HG03066 (cell line): ENCODE results near the gene MGAT3.
"Not testable (repeated sequence)": the region's sequence is repeated elsewhere in the genome, so short reads cannot be mapped to it uniquely, and the experiment has no call there.

Experiments
- ATAC-seq: cut with Tn5 transposase; IDR thresholded peaks from one replicate; pipeline ENCODE4 v1.9.1; 2021; ENCODE audit warnings: low read depth; ENCODE audit not compliant: unreplicated experiment

MGAT3 gene

DNA sequence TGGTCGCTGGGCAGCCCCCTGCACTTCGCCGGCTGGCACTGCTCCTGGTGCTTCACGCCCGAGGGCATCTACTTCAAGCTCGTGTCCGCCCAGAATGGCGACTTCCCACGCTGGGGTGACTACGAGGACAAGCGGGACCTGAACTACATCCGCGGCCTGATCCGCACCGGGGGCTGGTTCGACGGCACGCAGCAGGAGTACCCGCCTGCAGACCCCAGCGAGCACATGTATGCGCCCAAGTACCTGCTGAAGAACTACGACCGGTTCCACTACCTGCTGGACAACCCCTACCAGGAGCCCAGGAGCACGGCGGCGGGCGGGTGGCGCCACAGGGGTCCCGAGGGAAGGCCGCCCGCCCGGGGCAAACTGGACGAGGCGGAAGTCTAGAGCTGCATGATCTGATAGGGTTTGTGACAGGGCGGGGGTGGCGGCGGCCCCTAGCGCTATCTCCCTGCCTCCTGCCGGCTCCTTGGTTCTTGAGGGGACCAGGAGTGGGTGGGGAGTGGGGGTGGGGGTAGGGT is 31.8 kb downstream of the MGAT3 start:
- ATAC-seq: no peak

DNA sequence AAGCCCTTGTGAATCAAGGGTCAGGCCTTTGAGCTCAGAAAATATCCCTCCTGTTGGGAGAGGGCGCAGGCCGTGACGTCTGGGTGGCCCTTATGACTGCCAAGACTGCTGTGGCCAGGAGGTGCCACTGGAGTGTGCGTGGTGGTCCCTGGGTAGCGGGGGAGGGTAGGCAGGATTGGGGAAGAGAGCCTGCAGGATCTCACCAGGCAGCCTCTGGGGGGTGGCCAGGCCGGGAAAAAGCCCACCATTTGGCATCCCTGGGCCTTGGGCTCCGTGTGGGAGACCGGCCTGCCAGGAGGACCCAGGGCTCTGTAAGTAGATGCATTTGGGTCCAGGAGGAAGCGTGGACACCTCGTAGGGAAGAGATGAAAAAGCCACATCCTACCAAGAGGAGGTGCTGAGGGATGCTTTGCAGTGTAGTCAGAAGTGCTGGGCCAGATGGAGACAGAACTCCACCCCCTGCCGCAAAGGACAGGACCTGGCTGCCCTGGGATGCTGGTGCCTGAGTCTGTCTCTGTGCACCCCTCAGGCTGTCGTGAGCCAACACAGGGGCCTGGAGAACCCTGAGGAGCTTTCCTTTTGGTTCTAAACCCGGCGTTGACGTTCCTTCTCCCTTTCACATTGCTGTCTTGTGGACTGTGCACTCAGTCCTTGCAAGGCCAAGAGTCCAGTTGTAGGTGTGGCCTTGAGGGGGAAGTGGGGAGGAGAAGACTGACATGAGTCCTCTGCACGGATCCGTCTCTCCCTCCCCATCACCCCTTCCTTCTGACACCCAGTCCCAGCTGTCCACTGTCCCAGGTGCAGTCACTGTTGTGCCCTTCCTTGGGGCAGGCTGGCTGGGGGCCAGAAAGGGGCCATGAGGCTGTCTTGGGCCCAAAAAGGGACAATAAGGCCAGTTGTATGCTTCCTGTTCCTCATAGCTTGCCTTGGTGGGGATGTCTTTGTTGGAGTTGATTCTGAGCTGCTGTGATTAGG is 32.6 kb downstream of the MGAT3 start:
- ATAC-seq: no peak

DNA sequence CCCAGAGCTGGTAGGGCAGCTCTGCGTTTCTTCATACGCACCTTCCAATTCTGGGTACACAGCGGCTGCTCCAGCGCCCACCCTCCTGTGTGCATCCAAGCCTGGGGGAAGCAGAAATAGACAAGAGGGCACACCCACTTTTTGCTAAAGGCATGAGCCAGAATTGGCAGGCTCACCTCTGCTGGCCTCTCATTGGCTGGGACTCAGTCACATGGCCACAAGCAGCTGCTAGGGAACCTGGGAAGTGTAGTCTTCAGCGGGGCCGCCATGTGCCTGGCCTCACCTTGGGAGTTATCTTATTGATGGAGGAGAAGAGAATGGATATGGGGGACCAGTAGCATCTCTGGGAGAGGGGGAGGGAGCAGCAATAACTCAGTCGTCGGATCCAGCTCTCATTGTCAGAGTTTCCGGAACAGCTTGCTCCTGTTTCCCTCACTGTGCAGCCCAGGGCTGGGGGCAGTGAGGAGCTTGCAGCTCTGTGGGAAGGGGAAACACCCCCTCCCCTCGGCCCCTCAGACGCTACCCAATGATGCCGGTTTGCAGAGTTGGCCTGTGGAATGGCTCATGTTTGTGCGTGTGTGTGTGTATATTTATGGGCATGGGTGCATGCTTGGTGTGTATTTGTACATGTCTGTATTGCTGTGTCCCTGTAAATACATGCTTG is 33.5 kb downstream of the MGAT3 start:
- peak; percentile 76 for ATAC-seq

DNA sequence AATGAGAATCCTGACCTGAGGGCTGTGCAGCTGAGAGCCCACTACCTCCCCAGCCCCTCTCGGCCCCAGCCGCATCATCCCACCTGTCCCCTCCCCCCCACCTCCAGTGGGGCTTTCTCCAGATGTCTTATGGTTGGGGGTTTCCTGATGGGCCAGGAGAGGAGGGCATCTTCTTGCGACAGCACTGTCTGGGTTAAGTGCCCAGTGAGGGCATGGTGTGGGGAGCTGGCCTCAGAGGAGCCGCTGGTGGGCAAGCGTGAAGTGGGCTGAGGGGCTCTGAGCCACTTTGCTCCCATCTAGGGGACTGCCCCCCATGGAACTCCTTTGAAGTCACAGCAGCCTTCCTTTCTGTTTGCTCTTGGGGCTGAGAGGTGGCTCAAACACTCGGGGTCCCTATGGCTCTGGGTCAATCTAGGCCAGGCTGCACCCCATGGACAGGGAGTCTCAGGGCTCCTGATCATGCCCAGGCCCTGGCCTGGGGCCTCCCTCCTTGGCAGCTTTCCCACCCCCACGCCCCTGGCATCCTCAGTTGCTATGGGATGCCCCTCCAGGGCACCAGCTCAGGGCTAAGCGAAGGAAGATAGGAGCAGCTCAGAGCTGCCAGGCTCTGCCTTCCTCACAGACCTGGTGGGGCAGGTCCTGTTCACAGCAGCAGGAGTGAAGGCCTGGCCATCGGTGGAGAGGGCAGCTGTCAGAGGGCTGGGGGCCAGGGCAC is 34.3 kb downstream of the MGAT3 start:
- ATAC-seq: no peak

DNA sequence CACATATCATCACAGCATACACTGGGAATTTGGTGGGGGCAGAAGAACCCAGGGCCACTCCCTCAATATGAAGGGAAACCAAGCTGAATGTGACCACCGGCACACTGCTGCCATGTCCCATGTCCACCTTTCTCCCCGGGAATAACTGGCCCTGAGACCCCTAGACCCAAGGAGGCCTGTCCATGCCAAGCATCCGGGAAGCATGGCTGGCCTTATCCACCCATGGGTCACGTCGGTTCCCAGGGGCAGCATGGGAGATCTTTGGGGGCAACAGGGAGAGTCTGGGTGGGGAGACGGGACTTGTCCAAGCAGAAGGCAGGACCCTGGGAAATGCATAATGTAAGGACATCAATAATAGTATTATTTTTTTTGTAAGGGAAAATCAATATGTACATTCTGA is 34.9 kb downstream of the MGAT3 start:
- ATAC-seq: no peak

DNA sequence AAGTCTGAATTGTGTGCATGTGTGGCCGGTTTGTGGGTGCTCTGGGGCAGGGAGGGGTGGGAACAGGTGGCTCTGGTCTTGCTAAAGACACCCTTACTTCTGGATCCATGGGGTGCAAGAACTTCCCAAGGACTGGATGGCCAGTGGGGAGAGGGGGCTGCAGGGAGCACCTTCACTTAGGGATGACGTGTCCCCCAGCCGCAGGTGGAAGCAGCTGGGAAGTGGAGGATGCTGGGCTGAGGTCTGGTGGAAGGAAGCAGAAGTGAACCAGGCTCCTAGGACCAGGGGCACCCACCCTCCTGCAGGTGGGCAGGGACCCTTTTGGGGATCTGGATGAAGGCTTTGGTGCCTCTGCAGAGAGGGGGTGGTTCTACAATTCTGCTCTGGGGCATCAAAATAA is 35.4 kb downstream of the MGAT3 start:
- no peak for ATAC-seq

DNA sequence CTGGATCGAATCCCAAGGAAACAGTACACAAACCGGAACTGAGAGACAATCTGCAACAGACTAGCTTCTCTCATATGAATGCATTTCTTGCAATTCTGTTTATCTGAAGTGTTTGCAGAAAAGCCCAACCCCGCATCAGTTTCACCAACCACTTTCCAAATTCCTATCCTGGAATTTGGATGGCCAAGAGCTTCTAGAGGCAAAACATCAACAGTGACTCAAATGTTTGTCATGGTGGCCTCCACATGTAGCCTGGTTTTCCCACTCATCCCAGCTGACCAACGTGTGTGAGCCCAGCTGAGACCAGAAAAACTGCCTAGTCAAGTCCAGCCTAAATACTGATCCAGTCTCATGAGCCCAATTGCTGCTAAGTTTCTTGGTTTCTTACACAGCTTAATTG is 36.9 kb downstream of the MGAT3 start:
- no peak for ATAC-seq

DNA sequence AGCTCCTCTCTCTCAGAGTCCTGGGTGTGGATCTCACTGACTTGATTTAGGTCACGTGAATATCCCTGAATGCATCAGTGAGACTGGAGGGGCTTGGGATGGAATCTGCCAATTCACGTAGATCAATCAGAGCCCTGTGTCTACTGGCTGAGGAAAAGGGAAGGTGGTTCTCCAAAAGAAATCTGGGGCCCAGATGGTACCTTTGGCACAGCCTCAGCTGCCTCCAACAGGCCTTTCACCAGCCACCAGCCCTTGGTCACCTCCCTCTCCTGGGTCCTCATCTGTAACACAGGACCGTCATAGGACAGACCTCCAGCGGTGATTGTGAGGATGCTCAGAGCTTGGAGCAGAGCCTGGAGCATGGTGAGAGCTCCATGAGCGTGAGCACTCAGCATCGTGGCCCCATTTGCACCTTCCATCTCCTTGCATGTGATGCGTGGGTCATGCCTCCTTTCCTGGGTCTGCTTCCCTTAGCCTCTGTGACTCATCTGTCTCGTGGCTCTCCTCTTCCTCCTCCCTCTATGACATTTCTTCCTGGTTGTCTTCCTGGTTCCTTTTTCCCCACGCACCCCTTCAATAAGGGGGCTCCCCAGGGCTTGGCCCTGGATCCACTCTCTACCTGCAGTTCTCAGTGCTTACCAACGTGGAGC is 37.8 kb downstream of the MGAT3 start:
- ATAC-seq: no peak

DNA sequence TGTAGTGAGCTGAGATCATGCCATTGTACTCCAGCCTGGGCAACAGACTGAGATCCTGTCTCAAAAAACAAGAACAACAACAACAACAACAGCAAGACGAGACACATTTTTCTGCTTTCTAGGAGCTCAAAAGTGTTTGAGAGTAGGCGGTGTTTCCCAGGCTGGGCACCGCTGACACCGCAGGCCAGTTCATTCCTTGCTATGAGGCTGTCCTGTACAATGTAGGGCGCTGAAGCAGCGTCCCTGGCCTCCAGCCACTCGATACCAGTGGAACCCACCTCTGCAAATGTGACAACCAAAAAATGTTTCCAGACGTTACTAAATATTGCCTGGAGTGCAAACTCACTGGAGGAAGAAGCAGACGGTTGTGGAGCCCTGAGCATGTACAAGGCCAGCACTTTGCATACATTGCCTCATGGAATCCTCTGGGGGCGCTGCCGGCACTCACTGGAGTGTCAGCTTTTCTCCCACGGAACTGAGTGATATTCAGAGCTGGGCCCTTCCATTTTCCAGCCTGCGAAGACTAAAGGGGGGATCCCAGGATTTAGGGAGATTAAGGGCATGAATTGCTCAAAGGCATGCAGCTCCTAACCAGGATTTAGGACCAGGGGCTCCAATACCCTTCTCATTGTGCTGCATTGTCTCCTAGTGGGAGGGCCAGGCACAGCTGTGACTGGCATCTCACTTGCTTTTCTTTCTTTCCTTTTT is 39.5 kb downstream of the MGAT3 start:
- no peak for ATAC-seq

DNA sequence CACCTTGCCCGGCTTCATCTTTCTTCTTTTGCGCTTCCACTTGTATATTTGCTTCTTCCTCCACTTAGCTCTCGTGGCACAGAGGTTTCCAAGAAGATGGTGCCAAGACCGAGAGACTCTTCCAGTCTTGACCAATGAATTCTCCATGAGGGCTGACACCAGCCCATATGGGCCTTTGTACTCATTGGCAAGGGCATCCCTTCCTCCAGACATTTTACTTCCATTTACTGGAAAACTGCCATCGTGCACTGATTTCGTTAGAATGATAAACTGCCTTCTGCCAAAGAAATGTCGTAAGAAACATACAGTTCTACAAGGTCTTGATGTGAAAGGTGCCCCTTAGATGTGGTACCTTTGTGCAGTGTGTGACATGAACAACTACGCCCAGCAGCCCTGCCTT is 40.6 kb downstream of the MGAT3 start:
- ATAC-seq: no peak

DNA sequence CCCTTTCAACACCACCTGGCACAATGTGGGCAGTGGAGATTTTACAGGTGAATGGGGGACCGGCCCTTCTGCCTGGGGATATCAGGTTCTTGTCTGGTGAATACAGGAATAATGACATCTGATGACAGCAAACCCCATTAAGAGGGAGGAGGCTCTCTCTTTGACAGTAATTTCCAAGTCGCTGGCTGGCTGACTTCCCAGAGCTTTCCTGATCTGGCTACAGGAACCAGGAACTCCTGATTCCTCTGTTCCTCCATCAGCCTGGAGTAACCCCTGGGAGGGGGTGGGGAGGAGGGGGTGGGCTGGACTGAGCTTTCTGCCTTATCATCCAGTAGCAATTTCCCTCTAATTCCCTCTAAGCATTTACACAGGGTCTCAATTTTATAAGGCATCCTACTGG is 41.6 kb downstream of the MGAT3 start:
- ATAC-seq: no peak

DNA sequence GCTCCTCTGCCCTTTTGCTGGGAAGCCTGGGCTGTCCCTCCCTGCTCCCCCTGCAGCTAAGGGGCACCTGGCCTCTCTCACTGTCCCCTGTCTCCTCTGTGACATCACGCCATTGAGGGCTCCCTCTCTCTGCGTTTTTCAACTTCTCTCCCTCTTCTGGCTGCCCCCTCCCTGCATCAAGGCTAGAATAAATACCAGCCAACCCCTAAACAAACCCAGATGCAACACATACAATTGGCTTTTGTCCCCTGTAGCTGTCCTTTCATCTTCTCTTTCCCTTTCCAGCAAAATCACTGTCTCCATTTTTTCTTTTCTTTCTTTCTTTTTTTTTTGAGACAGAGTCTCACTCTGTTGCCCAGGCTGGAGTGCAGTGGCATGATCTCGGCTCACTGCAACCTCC is 42.0 kb downstream of the MGAT3 start:
- no peak for ATAC-seq

DNA sequence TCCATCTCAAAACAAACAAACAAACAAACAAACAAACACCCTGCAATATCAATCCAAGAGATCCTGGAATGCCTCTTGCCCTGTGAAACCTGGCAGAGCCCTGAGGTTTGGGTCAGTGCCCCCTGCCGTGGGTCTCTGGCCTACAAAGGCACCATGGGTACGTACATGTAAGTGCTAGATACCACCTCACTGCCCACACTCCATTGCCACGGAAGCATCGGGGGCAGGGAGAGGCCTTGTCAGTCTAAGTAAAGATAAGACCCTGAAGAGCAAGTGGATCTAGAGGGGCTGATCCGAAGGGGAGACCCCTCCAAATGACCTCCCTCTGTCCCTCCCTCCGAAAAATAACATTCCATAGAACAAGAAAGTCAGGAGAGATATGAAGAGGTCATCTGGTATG is 43.3 kb downstream of the MGAT3 start:
- ATAC-seq: no peak

DNA sequence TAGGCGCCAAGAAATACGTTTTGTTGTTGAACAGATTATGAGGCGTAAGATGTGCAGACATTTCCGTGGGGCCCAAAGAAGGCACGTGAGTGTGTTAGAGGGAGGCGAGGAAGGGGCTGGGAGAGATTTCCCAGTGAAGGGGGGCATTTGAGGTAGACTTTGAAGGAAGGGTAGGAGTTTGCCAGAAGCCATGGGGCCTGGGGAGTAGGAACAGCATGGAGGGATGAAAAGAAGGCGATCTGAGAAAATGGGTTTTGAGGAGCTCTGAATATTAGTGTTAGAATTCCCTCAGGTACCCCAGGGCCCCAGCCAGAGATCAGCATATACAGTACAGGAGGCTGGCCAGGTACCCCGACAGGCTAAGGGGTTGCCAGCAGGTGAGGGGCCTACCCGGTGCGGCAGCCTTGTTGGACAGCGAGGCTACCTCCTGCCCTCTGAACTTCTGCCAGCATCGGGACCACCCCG is 44.9 kb downstream of the MGAT3 start:
- no peak for ATAC-seq

DNA sequence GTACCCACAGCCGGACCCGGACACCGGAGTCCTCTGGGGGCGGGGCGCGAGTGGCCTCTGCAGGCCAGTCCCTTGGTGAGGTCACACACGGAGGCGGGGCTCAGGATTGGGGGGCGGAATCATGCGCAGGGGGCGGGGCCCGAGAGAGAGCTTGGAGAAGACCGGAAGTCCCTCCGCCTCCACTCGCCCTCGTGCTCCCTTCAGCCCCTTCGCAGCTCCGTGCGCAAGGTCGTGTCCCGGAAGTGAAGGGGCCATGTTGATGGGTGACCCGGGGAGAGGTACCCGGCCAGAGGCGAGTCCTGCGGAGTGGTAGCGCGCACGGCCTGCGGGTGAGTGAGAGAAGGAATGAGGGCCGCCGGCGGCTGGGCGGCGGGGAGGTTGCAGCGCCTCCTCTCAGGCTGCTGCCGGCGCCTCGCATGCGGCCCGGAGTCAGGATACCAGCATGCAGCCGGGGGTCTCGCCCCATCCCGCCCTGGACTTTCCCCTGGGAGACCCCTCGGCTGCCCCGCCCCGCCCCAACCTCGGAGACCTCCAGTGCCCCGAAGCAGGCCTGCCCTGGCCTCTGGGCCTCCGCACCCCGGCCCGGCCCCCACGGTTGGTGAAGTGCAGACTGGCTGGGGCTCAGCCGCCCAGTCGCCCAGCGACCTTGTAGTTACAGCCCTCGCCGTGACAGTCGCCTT is 45.4 kb downstream of the MGAT3 start, which contains the start of gene MIEF1:
Gene MIEF1 (plus strand): TSS at position 182 of the 680 bp plus-strand sequence. CDS start 9,005 bp downstream, outside the sequence.
- ATAC-seq: peak; percentile 87

DNA sequence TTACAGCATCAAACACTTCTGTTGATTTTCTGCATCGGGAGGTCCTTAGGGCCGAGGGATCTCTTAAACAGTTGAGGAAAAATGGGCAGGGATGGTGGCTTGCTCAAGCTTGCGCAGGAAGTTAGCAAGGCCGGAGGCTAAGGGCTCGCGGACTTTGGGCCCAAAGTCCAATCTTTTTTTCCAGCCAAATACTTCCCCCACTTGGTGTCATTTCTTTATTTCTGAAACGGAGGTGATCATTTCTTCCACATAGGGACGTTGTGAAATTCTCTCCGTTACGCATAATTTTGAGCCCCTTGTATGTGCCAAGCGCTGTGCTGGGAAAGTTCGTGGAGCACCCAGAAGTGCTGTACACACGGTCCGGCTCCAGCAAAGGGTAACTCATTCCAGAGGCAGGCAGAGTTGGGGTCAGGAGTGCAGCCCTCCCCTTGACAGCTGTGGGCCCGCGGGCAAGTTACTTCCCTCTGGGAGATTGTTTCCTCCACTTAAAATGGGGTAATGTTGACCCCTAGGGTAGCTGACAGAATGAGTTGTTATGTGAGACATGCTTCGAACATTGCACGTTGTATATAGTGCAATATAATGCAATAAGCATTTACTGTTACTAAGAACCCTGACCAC is 46.1 kb downstream of the MGAT3 start:
- no peak for ATAC-seq

DNA sequence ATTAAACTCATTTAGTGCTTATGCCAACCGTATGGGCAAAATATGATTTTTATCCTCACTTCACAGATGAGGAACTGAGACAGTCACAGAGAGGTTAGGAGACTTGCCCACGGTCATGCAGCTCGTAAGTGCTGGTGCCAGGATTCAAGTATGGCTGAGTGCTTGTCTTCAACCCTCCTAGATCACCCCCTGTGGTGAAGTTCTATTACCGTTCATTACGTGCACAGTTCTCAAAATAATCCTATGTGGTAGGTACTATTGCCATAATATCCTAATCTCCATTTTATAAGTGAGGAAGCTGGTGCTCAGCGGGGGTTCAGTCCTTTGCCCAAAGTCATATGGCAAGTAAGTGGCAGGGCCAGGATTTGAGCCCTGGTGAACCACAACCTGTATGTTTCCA is 46.8 kb downstream of the MGAT3 start:
- ATAC-seq: no peak

DNA sequence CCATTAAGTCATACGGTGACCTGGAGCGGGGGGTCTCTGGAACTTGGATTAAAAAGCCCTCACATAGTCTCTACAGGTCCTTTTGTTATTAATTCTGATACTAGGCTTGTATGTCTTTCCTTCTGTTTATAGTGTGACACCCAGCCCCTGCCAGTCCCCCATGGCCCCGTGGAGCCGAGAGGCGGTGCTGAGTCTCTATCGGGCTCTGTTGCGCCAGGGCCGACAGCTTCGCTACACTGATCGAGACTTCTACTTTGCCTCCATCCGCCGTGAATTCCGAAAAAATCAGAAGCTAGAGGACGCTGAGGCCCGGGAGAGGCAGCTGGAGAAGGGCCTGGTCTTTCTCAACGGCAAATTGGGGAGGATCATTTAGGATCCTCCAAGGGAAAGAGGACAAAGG is 47.3 kb downstream of the MGAT3 start:
- ATAC-seq: no peak

DNA sequence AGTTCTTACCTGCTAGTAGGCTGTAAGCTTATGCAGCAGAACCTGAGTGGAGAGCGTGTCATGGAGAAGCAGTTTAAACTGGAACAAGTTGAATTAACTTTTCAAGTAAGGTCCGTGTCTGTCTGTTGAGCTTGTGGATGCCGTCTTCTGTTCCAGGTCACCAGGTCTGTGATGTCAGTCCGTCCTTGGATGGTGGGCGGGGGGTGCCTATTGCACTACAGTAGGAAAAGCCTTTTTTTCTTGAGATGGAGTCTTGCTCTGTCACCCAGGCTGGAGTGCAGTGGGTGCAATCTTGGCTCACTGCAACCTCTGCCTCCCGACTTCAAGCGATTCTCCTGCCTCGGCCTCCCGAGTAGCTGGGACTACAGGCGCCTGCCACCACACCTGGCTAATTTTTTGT is 50.2 kb downstream of the MGAT3 start:
- ATAC-seq: not testable (repeated sequence)
